HEK293T (cell line): ENCODE data around the gene KCNMA1.

Experiments
- ARNT ChIP-seq: fragments of 450-650 bp; IDR thresholded peaks from 2 replicates; pipeline ENCODE4 v1.6.1; 2017; ENCODE audit warnings: mild to moderate bottlenecking
- BHLHE40 ChIP-seq: fragments of 450-650 bp; IDR thresholded peaks from 2 replicates; pipeline ENCODE4 v1.6.1; 2016; ENCODE audit warnings: mild to moderate bottlenecking, moderate library complexity, borderline replicate concordance
- CTBP1 ChIP-seq: fragments of 450-650 bp; IDR thresholded peaks from 2 replicates; pipeline ENCODE4 v1.6.1; 2016; ENCODE audit warnings: borderline replicate concordance
- ELF4 ChIP-seq: fragments of 450-650 bp; IDR thresholded peaks from 2 replicates; pipeline ENCODE4 v1.6.1; 2017; ENCODE audit warnings: antibody characterized with exemption
- FOXA1 ChIP-seq: fragments of 450-650 bp; IDR thresholded peaks from 2 replicates; pipeline ENCODE4 v1.6.1; 2016; ENCODE audit warnings: mild to moderate bottlenecking
- FOXK2 ChIP-seq: fragments of 450-650 bp; IDR thresholded peaks from 2 replicates; pipeline ENCODE4 v1.6.1; 2016; ENCODE audit warnings: mild to moderate bottlenecking
- FOXM1 ChIP-seq: fragments of 450-650 bp; IDR thresholded peaks from 2 replicates; pipeline ENCODE4 v1.6.1; 2017; ENCODE audit warnings: mild to moderate bottlenecking, borderline replicate concordance
- HDGF ChIP-seq: fragments of 450-650 bp; IDR thresholded peaks from 2 replicates; pipeline ENCODE4 v1.6.1; 2017; ENCODE audit warnings: antibody characterized with exemption, borderline replicate concordance
- L3MBTL2 ChIP-seq: fragments of 450-650 bp; conservative IDR thresholded peaks from 2 replicates; pipeline ENCODE4 v1.6.1; 2016; ENCODE audit warnings: mild to moderate bottlenecking
- NFRKB ChIP-seq: fragments of 450-650 bp; IDR thresholded peaks from 2 replicates; pipeline ENCODE4 v1.6.1; 2016; ENCODE audit warnings: mild to moderate bottlenecking, moderate library complexity
- SP1 ChIP-seq: fragments of 450-650 bp; IDR thresholded peaks from 2 replicates; pipeline ENCODE4 v1.6.1; 2017
- SUZ12 ChIP-seq: fragments of 450-650 bp; IDR thresholded peaks from 2 replicates; pipeline ENCODE4 v1.6.1; 2016; ENCODE audit warnings: mild to moderate bottlenecking
- ZNF384 ChIP-seq: fragments of 450-650 bp; IDR thresholded peaks from 2 replicates; pipeline ENCODE4 v1.6.1; 2016
- TF ChIP-seq, protein P1 (sequence below): fragments of 450-650 bp; IDR thresholded peaks from 2 replicates; pipeline ENCODE4 v1.6.1; 2016

DNA sequence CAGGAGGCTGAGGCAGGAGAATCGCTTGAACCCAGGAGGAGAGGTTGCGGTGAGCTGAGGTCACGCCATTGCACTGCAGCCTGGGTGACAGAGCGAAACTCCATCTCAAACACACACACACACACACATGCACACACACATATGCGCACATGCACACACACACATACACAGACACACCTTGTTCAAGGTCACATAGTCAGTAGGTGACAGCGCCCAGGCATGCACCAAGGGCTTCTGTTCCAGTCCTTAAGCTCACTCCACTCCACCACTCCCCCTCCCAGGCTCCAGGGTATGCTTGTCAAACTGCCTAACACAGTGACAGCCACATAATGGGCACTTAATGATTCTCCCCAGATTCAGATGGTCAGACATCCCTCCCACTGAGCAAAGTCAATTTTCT lies 37.0 kb downstream of the KCNMA1 start:
- no peak for TF ChIP-seq NFRKB
- TF ChIP-seq ARNT = no peak
- no peak for TF ChIP-seq ELF4
- TF ChIP-seq SUZ12 = no peak
- no peak for TF ChIP-seq FOXK2
- no peak for TF ChIP-seq FOXA1
- TF ChIP-seq SP1 = no peak
- no peak for TF ChIP-seq CTBP1
- TF ChIP-seq FOXM1 = no peak
- TF ChIP-seq ZNF384 = no peak
- no peak for TF ChIP-seq HDGF
- TF ChIP-seq, protein P1, sequence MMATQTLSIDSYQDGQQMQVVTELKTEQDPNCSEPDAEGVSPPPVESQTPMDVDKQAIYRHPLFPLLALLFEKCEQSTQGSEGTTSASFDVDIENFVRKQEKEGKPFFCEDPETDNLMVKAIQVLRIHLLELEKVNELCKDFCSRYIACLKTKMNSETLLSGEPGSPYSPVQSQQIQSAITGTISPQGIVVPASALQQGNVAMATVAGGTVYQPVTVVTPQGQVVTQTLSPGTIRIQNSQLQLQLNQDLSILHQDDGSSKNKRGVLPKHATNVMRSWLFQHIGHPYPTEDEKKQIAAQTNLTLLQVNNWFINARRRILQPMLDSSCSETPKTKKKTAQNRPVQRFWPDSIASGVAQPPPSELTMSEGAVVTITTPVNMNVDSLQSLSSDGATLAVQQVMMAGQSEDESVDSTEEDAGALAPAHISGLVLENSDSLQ = no peak
- no peak for TF ChIP-seq BHLHE40
- TF ChIP-seq L3MBTL2 = no peak
